GM21526 (cell line): ENCODE data around the gene NSD2.

Experiments used
- ATAC-seq: cut with Tn5 transposase; IDR thresholded peaks from one replicate; pipeline ENCODE4 v1.9.1; 2021; ENCODE audit warnings: moderate library complexity; ENCODE audit not compliant: unreplicated experiment, low FRiP score

NSD2 gene

GRCh38 chr4:1938027-1938426 lies 66.8 kb downstream of the NSD2 start:
- no peak for ATAC-seq

GRCh38 chr4:1939664-1940509 lies 68.7 kb downstream of the NSD2 start:
- ATAC-seq = no peak

- no peak for ATAC-seq
Measured at GRCh38 chr4:1940566-1940965, 69.4 kb downstream of the NSD2 start.

GRCh38 chr4:1943928-1944327 lies 72.7 kb downstream of the NSD2 start:
- no peak for ATAC-seq

GRCh38 chr4:1945124-1945895 lies 74.1 kb downstream of the NSD2 start:
- no peak for ATAC-seq

- no peak for ATAC-seq
Measured at GRCh38 chr4:1945912-1946311, 74.7 kb downstream of the NSD2 start.

- no peak for ATAC-seq
Measured at GRCh38 chr4:1948232-1948631, 77.0 kb downstream of the NSD2 start.

- ATAC-seq = no peak
Measured at GRCh38 chr4:1948892-1949436, 77.8 kb downstream of the NSD2 start.

GRCh38 chr4:1950369-1950768 lies 79.2 kb downstream of the NSD2 start:
- ATAC-seq = no peak

GRCh38 chr4:1952058-1952700 lies 81.0 kb downstream of the NSD2 start:
- ATAC-seq = no peak

GRCh38 chr4:1952719-1953118 lies 81.5 kb downstream of the NSD2 start:
- no peak for ATAC-seq

- ATAC-seq = no peak
Measured at GRCh38 chr4:1953335-1953734, 82.1 kb downstream of the NSD2 start.

- no peak for ATAC-seq
Measured at GRCh38 chr4:1956631-1957030, 85.4 kb downstream of the NSD2 start.

GRCh38 chr4:1958276-1959103 lies 87.3 kb downstream of the NSD2 start:
- no peak for ATAC-seq

GRCh38 chr4:1959104-1959384 lies 87.9 kb downstream of the NSD2 start:
- ATAC-seq = no peak

- ATAC-seq = no peak
Measured at GRCh38 chr4:1960170-1960825, 89.1 kb downstream of the NSD2 start.

GRCh38 chr4:1961038-1961437 lies 89.8 kb downstream of the NSD2 start:
- no peak for ATAC-seq

GRCh38 chr4:1961563-1961962 lies 90.4 kb downstream of the NSD2 start:
- ATAC-seq = no peak

- ATAC-seq = no peak
Measured at GRCh38 chr4:1962980-1963379, 91.8 kb downstream of the NSD2 start.

GRCh38 chr4:1964443-1964842 lies 93.2 kb downstream of the NSD2 start:
- ATAC-seq = no peak
